GM10266 (cell line): ENCODE results near the gene BTNL9.
"Not testable (repeated sequence)": the region's sequence is repeated elsewhere in the genome, so short reads cannot be mapped to it uniquely, and the experiment has no call there.

ENCODE experiments used
- DNase-seq: peaks from one replicate; pipeline ENCODE4 v3.0.0; 2012; ENCODE audit errors: extremely low spot score
- CTCF ChIP-seq: IDR thresholded peaks from 2 replicates; pipeline ENCODE4 v1.5.1; 2012; ENCODE audit warnings: mild to moderate bottlenecking, low read depth; ENCODE audit not compliant: control insufficient read depth, insufficient read depth; ENCODE audit errors: missing control alignments

The BTNL9 gene

GRCh38 chr5:181086026-181086883 lies 46.2 kb downstream of the BTNL9 start:
- TF ChIP-seq CTCF: no peak
- DNase-seq: no peak

- TF ChIP-seq CTCF: no peak
- no peak for DNase-seq
Measured at GRCh38 chr5:181086884-181087205, 46.8 kb downstream of the BTNL9 start.

GRCh38 chr5:181087309-181087708 lies 47.2 kb downstream of the BTNL9 start:
- no peak for DNase-seq
- no peak for TF ChIP-seq CTCF

GRCh38 chr5:181088289-181088688 lies 48.2 kb downstream of the BTNL9 start:
- peak; percentile 48 for TF ChIP-seq CTCF
- no peak for DNase-seq

GRCh38 chr5:181092428-181092827 lies 52.4 kb downstream of the BTNL9 start:
- DNase-seq: no peak
- no peak for TF ChIP-seq CTCF

GRCh38 chr5:181095162-181095561 lies 55.1 kb downstream of the BTNL9 start:
- not testable (repeated sequence) for DNase-seq

- not testable (repeated sequence) for DNase-seq
Measured at GRCh38 chr5:181096721-181097382, 56.8 kb downstream of the BTNL9 start.

GRCh38 chr5:181097383-181097753 lies 57.3 kb downstream of the BTNL9 start:
- not testable (repeated sequence) for DNase-seq

GRCh38 chr5:181097759-181098491 lies 57.9 kb downstream of the BTNL9 start:
- not testable (repeated sequence) for DNase-seq
